ENCODE measurements around the gene DHX9.

DHX9 gene

GRCh38 chr1:182816863-182817262 lies 22.3 kb upstream of the DHX9 start:
- DNase-seq (ENCODE audit: low read depth): no peak
- no peak overlapping the region for H3K4me3 ChIP-seq (ENCODE audit: control insufficient read depth, low read depth, low read length)
- TF ChIP-seq CTCF (conservative IDR thresholded peaks at IDR 0.05; ENCODE audit: control insufficient read depth, insufficient read depth, low read depth, low read length): no peak

- no peak for DNase-seq (ENCODE audit: low read depth)
- no peak for TF ChIP-seq CTCF (conservative IDR thresholded peaks at IDR 0.05; ENCODE audit: control insufficient read depth, insufficient read depth, low read depth, low read length)
- no peak overlapping the region for H3K4me3 ChIP-seq (ENCODE audit: control insufficient read depth, low read depth, low read length)
These were observed 21.3 kb upstream of the DHX9 start for GRCh38 chr1:182817802-182818201.

GRCh38 chr1:182823220-182823619 lies 15.9 kb upstream of the DHX9 start:
- no peak overlapping the region for H3K4me3 ChIP-seq (ENCODE audit: control insufficient read depth, low read depth, low read length)
- DNase-seq (ENCODE audit: low read depth): no peak
- TF ChIP-seq CTCF (conservative IDR thresholded peaks at IDR 0.05; ENCODE audit: control insufficient read depth, insufficient read depth, low read depth, low read length): no peak

GRCh38 chr1:182826892-182827291 lies 12.3 kb upstream of the DHX9 start:
- DNase-seq (ENCODE audit: low read depth): no peak
- no peak overlapping the region for H3K4me3 ChIP-seq (ENCODE audit: control insufficient read depth, low read depth, low read length)
- no peak for TF ChIP-seq CTCF (conservative IDR thresholded peaks at IDR 0.05; ENCODE audit: control insufficient read depth, insufficient read depth, low read depth, low read length)

GRCh38 chr1:182829285-182829932 lies 9.7 kb upstream of the DHX9 start:
- no peak for DNase-seq (ENCODE audit: low read depth)
- TF ChIP-seq CTCF (conservative IDR thresholded peaks at IDR 0.05; ENCODE audit: control insufficient read depth, insufficient read depth, low read depth, low read length): no peak
- H3K4me3 ChIP-seq (ENCODE audit: control insufficient read depth, low read depth, low read length): no peak overlapping the region

- no peak overlapping the region for H3K4me3 ChIP-seq (ENCODE audit: control insufficient read depth, low read depth, low read length)
- peak; percentile 40 for DNase-seq (ENCODE audit: low read depth)
- no peak for TF ChIP-seq CTCF (conservative IDR thresholded peaks at IDR 0.05; ENCODE audit: control insufficient read depth, insufficient read depth, low read depth, low read length)
These were observed 5.9 kb upstream of the DHX9 start for GRCh38 chr1:182833271-182833670.

- no peak for TF ChIP-seq CTCF (conservative IDR thresholded peaks at IDR 0.05; ENCODE audit: control insufficient read depth, insufficient read depth, low read depth, low read length)
- DNase-seq (ENCODE audit: low read depth): no peak
- no peak overlapping the region for H3K4me3 ChIP-seq (ENCODE audit: control insufficient read depth, low read depth, low read length)
These were observed 4.8 kb upstream of the DHX9 start for GRCh38 chr1:182834326-182834725.
